Activated naive CD8-positive, alpha-beta T cell (primary cell): ENCODE measurements around the gene ARHGAP30.

Experiments
- H3K27ac Mint-ChIP-seq: one replicate; pipeline ENCODE4 v1.8.0; 2021; ENCODE audit warnings: mixed read lengths
- H3K27me3 Mint-ChIP-seq: one replicate; pipeline ENCODE4 v1.8.0; 2021; ENCODE audit warnings: mixed read lengths
- H3K36me3 Mint-ChIP-seq: one replicate; pipeline ENCODE4 v1.8.0; 2021; ENCODE audit warnings: mixed read lengths
- H3K4me1 Mint-ChIP-seq: one replicate; pipeline ENCODE4 v1.8.0; 2021; ENCODE audit warnings: low read depth, mixed read lengths
- H3K4me3 Mint-ChIP-seq: one replicate; pipeline ENCODE4 v1.8.0; 2021; ENCODE audit warnings: mild to moderate bottlenecking, mixed read lengths
- H3K9me3 Mint-ChIP-seq: one replicate; pipeline ENCODE4 v1.8.0; 2021; ENCODE audit warnings: low read depth, mixed read lengths

Gene ARHGAP30

DNA sequence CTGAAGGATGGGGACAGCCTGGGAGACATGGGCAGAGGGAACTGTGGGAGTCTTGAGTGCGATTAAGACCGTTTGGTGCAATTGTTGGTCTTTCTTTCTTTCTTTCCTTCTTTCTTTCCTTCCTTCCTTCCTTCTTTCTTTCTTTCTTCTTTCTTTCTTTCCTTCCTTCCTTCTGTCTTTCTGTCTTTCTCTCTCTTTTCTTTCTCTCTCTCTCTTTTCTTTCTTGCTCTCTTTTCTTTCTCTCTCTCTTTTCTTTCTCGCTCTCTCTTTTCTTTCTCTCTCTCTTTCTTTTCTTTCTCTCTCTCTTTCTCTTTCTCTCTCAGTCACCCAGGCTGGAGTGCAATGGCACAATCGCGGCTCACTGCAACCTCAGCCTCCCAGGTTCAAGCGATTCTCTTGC is 25.5 kb upstream of the ARHGAP30 start:
- Mint-ChIP-seq H3K4me1 (peaks cover 65% of the 10 kb centered on the region), H3K27ac (peak overlapping the region; percentile 3), H3K36me3 (no peaks in the 10 kb centered on the region), H3K9me3 (no peaks in the 10 kb centered on the region), H3K4me3 (no peak overlapping the region), H3K27me3 (no peaks in the 10 kb centered on the region)

DNA sequence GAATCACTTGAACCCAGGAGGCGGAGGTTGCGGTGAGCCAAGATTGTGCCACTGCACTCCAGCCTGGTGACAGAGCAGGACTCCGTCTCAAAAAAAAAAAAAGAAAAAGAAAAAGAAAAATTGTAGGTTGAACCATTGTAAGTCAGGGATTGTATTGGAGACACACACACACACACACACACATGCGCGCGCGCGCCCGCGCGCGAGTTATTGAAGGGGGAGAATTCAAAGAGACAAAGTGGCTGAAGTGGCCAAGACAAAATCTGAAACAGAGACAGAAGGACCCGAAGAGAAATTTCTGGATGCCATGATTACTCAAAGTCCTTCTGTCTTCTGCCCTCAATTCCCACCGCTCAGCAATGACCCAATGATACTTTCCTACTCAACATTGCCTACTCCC is 24.8 kb upstream of the ARHGAP30 start:
- H3K27ac Mint-ChIP-seq, result no peak overlapping the region
- no peaks in the 10 kb centered on the region for H3K9me3 Mint-ChIP-seq
- no peaks in the 10 kb centered on the region for H3K27me3 Mint-ChIP-seq
- no peak overlapping the region for H3K4me3 Mint-ChIP-seq
- no peaks in the 10 kb centered on the region for H3K36me3 Mint-ChIP-seq
- peaks cover 67% of the 10 kb centered on the region for H3K4me1 Mint-ChIP-seq

DNA sequence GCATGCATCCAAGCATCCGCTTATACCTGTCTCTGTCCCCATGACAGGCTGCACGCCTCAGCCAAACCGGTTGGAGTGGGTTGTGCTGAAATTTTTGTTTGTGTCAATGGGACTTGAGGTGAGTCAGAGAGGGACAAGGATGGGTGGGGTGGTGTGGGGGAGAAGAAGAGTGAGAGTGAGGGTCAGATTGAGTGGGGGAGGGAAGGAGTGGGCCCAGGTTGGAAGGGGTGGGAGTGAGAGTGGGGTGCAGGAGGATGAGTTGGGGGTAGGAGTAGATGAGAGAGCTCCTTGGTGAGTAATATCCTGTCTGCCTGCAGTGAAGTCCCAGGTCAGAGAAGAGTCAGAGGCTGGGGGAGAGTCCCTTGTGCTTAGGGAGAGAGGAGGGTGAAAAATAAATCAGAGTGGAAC is 22.9 kb upstream of the ARHGAP30 start:
- Mint-ChIP-seq H3K36me3 (no peaks in the 10 kb centered on the region), H3K4me3 (peak overlapping the region; percentile 3), H3K4me1 (peaks cover 55% of the 10 kb centered on the region), H3K27me3 (no peaks in the 10 kb centered on the region), H3K9me3 (no peaks in the 10 kb centered on the region), H3K27ac (peak overlapping the region; percentile 29)

DNA sequence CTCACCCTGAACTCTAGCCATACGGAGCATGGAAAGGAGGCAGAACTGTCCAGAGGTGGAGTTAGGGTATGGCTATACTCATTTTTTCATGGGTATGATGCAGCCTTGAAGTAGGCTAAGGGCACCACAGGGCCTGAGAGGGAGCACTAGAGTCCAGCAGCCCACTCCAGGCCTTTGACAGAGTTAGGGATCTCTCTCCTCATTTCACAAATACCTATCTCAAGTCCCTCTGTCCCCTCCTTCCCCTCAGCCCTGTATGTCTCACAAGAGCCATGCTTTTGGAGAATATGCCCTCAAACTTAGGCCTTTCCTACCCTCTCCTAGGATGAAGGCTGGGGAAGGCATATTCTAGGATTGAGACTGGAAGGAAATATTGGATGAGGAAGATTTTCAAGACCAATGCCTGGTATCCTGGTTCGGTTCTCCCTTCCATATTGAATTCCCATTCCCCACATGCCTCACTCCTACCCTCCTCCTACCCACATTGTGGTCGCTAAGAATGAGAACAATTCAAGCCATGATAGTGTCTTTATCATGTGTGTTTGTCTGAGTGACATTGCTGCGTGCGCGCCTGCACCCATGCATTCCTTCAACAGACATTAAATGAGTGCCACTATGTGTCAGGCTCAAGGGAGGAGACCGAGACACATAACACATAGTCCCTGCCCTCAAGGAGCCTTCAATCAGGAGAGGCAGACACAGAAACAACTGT is 22.3 kb upstream of the ARHGAP30 start:
- Mint-ChIP-seq H3K27me3 (no peaks in the 10 kb centered on the region), H3K4me3 (peak overlapping the region; percentile 35), H3K36me3 (no peaks in the 10 kb centered on the region), H3K9me3 (no peaks in the 10 kb centered on the region), H3K27ac (peak overlapping the region; percentile 29), H3K4me1 (peaks cover 48% of the 10 kb centered on the region)

DNA sequence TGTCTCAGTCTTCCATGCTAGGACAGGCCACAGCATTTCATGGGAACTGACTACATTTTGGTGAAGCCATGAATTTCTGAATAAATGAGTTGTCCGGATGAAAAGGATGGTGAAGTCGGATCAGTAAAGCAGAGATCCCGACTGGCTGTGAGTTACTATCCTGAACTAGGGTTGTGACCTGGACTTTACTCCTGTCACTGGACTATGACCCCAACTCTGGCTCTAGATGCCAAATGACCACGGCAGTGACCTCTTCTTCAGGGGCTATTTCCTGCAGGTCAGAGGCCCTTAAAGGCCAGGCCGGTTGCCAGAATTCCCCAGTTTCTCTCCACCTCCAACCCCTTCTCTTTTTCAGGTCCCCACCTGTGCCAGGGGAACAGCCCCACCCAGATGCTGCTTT is 21.4 kb upstream of the ARHGAP30 start:
- no peak overlapping the region for H3K27ac Mint-ChIP-seq
- H3K4me3 Mint-ChIP-seq, result no peak overlapping the region
- no peaks in the 10 kb centered on the region for H3K27me3 Mint-ChIP-seq
- no peaks in the 10 kb centered on the region for H3K36me3 Mint-ChIP-seq
- H3K9me3 Mint-ChIP-seq, result no peaks in the 10 kb centered on the region
- peaks cover 41% of the 10 kb centered on the region for H3K4me1 Mint-ChIP-seq

DNA sequence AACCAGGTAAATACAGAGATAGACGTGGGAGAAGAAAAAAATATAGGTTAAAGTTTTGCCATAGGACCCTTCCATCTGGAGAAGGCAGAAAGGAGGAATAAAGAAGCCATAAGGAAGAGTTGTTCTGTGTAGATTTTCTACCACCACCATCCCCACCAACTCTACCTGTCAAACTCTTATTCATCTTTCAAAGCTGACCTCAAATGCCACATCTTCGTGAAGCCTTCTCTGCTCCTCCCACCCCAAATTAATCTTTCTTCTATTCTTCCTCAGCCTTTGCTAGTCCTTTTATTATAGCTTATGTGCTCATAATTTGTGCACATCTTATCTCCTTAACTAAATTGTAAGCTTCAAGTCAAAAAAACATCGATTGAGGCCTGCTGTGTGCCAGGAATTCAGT is 20.9 kb upstream of the ARHGAP30 start:
- H3K9me3 Mint-ChIP-seq, result no peaks in the 10 kb centered on the region
- peaks cover 40% of the 10 kb centered on the region for H3K4me1 Mint-ChIP-seq
- no peak overlapping the region for H3K4me3 Mint-ChIP-seq
- H3K27ac Mint-ChIP-seq, result peak overlapping the region; percentile 11
- no peaks in the 10 kb centered on the region for H3K27me3 Mint-ChIP-seq
- no peaks in the 10 kb centered on the region for H3K36me3 Mint-ChIP-seq

DNA sequence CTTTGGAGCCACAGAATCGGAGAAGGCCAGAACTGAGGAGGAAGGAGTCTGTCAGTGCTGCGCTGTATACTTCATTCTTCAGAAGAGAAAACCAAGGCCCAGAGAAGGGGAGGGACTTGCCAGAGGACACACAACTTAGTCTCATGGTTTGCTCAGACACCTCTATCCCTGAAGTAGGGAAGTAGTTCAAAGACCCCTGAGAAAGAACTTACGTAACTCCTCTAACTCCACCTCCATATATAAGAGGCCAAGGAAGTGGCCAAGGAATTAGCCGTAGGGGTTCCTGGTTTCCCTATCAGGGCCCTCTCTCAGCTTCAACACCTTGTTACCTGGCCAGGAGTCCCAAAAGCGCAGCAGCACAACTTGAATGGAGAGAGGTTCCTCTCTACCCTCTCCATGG is 20.2 kb upstream of the ARHGAP30 start:
- Mint-ChIP-seq H3K36me3 (no peaks in the 10 kb centered on the region), H3K4me1 (peaks cover 38% of the 10 kb centered on the region), H3K27ac (peak overlapping the region; percentile 11), H3K27me3 (no peaks in the 10 kb centered on the region), H3K4me3 (no peak overlapping the region), H3K9me3 (no peaks in the 10 kb centered on the region)

DNA sequence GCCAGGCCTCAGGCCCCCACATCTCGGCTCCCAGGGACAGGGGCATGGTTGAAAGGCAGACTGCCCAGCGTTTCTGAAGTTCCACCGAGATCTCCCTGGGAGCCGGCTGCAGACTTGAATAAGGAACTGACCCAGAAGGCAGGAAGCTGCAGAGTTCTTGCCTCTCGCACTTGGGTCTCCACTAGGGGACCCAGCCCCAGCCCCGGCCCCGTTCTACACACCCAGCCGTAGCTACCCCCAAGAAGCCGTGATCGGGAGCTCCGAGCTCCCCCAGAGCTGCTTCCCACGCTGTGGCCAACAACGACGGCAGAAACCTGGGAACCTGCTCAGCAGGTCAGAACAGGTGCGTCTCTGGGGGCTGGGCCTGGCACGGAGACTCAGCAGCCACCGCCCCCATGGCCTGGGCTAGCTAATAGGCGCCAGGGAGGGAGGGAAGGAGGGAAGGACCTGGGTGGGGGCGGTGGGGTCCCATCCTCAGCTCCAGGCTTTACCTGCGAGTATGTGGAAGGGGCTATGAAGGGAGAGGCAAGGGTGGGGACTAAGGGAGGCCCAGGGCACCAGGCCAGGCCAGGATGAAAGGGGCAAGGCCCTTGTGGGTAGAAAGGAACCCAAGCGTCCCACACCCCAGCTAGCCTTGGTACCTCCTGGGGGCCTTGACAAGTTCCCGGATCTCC is 19.7 kb upstream of the ARHGAP30 start, which contains the start of gene NECTIN4:
NECTIN4 (minus strand) TSS at position 308 of the 674 bp plus-strand sequence; CDS start at position 46, 262 bp downstream.
- H3K4me1 Mint-ChIP-seq, result peaks cover 36% of the 10 kb centered on the region

DNA sequence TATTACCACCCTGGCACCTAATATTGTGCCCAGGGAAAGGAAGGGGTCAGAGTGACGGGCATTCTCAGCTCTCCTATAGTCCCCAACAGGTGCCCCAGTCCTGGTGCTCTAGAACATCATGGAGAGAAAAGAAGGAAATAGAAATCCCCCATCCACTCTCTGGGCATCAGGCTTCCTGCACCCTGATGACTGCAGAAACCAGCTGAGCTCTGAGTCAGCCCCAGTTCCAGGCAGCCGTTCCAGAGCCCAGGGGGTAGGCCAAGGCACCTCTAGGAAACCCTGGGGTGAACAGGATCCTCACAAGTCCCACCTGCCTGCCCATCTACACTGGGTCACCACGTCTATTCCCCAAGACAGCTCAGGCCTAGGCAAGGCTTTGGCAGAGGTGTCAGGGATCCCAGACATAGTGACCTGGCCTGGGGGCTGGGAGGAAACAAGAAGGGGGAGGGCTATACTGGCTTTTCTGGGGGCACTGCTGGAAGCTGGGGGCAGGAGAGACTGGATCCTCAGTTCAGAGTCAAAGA is 19.0 kb upstream of the ARHGAP30 start:
- Mint-ChIP-seq H3K9me3 (no peaks in the 10 kb centered on the region), H3K27ac (no peak overlapping the region), H3K27me3 (no peaks in the 10 kb centered on the region), H3K4me1 (peaks cover 33% of the 10 kb centered on the region), H3K36me3 (no peaks in the 10 kb centered on the region), H3K4me3 (no peak overlapping the region)

More for the DNA sequence above, 19.7 kb upstream of the ARHGAP30 start, which contains the start of gene NECTIN4:
- Mint-ChIP-seq H3K27me3 (no peaks in the 10 kb centered on the region), H3K4me3 (no peak within 1 kb of the TSS), H3K36me3 (no peaks in the 10 kb centered on the region), H3K9me3 (no peaks in the 10 kb centered on the region), H3K27ac (peak within 1 kb of the TSS; percentile 11)

DNA sequence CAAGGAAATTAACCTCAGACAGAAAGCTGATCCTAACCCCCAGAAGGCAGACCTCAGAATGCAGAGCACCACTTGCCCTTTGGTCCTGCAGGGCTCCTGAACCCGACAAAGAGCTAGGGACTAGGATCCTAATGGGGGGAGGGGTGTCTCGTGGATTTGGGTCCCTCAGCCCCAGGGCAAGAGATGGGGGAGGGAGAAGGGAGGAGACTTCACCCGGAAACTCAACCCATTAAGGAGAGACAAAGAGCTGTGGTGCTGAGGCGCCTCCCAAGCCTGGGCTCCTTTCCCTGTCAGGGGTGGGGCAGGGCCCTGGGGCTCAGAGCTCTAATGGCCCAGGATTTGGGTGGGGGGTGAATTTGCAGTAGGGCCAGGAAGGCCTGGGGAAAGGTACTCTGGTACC is 16.8 kb upstream of the ARHGAP30 start:
- Mint-ChIP-seq H3K27ac (no peak overlapping the region), H3K9me3 (no peaks in the 10 kb centered on the region), H3K4me1 (peaks cover 12% of the 10 kb centered on the region), H3K27me3 (no peaks in the 10 kb centered on the region), H3K4me3 (no peak overlapping the region), H3K36me3 (no peaks in the 10 kb centered on the region)

DNA sequence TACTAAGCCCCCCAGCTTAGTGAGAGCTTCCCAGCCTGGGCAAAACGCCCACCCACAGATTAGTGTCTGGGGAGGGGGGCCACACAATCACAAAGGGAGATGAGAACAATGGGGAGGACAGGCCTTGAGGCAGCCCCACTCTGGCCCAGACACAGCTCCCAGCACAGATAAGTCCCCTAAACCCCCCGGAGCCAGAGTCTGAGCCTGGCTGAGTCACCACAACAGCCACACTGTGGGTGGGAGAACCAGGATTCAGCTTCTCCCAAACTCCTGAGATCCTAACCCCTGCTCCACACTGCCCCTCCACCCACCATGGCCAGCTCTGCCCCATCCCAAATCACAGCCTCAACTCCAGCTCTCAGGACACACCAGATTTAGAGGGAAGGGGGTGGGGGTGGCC is 15.5 kb upstream of the ARHGAP30 start:
- H3K9me3 Mint-ChIP-seq, result no peaks in the 10 kb centered on the region
- no peak overlapping the region for H3K27ac Mint-ChIP-seq
- H3K27me3 Mint-ChIP-seq, result no peaks in the 10 kb centered on the region
- no peaks in the 10 kb centered on the region for H3K36me3 Mint-ChIP-seq
- H3K4me1 Mint-ChIP-seq, result peaks cover 1% of the 10 kb centered on the region
- H3K4me3 Mint-ChIP-seq, result no peak overlapping the region

DNA sequence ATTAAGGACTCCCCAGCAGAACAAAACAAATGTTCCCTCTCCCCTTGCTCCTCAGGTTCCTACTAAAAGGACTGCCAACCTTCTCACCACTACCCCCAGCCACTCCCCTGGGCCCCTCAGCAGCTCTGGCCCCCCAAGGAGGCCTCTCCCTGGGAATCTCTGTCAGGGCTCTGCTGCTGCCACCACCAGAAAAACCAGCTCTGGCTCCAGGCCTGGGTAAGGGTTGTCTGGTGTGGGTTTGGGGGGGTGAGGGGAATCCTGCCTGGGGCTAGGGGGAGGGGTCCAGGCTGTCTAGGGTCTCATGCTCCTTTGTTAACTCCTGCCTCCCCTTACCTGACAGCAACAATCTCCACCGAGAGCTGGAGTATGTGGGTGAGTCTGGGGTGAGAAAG is 14.9 kb upstream of the ARHGAP30 start:
- H3K4me3 Mint-ChIP-seq, result no peak overlapping the region
- H3K27ac Mint-ChIP-seq, result no peak overlapping the region
- H3K4me1 Mint-ChIP-seq, result no peaks in the 10 kb centered on the region
- H3K36me3 Mint-ChIP-seq, result no peaks in the 10 kb centered on the region
- H3K9me3 Mint-ChIP-seq, result no peaks in the 10 kb centered on the region
- H3K27me3 Mint-ChIP-seq, result no peaks in the 10 kb centered on the region

DNA sequence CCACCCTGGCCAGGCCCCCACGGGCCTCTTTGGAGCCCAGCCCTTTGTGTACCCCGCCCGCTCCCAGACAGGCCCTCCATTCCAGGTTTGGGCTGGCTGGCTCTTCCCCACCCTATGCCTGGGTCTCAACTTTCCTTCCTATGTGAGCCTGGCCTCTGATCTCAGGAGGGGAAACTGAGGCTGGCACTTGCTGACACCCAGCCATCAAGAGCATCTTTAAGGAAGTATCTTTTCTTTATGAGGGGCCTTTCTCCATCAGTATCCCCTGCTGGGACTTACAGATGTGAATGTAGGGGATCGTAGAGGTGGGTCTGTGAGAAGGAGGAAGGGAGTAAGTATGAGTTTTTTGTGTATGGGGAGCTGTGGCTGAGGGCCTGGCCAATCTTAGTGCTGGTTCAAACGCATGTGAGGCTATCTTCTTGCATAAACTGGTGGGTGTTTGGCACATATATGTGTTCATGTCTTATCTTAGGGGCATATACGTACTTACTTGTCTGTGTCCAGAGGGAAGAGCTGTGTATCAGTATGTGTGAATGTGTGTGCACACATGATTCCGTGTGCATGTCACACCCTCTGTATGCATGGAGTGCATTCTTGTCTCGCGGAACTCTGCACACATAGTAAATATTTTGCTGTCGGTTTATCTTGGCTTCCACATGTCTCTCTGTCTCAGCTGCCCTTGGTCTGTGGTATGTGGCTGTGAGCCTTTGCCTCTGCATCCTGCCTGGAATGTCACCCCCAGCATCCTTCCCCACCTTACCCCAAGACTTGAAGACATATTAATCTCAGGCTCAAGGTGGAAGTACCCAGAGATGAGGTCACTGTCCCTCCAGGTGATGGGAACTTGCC is 14.3 kb upstream of the ARHGAP30 start:
- H3K4me1 Mint-ChIP-seq, result no peaks in the 10 kb centered on the region
- no peak overlapping the region for H3K4me3 Mint-ChIP-seq
- H3K27me3 Mint-ChIP-seq, result no peaks in the 10 kb centered on the region
- no peaks in the 10 kb centered on the region for H3K36me3 Mint-ChIP-seq
- no peaks in the 10 kb centered on the region for H3K9me3 Mint-ChIP-seq
- H3K27ac Mint-ChIP-seq, result no peak overlapping the region

DNA sequence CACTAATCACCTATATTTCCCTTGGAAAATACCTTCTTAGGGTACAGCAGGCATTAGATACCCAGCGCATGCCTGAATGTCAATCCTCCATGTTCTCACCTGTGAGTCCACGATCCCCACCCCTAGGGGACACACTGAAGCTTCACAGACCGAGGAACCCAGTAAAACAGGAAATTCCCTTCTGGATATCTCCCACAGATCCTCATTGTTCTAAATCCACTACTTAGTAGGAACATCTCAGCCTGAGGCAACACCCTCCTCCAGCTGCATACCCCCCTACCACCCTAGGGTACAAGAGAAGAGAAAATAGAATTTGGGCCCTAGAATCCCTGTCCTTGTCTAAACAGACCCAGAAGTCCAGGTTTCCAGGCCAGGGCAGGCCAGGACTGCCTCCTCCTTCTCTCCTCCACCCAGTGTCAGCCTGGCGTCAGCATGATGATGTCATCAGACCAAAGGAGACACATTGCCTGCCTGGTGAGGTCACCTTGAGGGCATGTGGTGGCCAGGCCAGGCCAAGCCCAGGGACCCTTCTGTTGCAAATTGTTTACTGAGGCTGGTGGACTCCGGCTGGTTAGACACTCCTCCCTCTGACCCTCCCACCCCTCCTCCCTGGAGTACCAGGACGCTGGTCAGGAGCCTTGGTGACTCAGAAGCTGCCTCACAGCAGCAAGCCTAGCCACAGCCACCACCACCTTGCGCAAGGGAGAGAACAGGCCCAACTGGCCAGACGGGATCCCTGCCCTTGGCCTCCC is 13.5 kb upstream of the ARHGAP30 start:
- H3K4me1 Mint-ChIP-seq, result no peaks in the 10 kb centered on the region
- no peak overlapping the region for H3K27ac Mint-ChIP-seq
- H3K36me3 Mint-ChIP-seq, result no peaks in the 10 kb centered on the region
- no peaks in the 10 kb centered on the region for H3K27me3 Mint-ChIP-seq
- no peak overlapping the region for H3K4me3 Mint-ChIP-seq
- H3K9me3 Mint-ChIP-seq, result no peaks in the 10 kb centered on the region
